Activated CD8-positive, alpha-beta memory T cell treated with anti-CD3 and anti-CD28 coated beads for 36 hours (primary cell): ENCODE results near the gene TMEM184A. TPM values are rescaled to one million over a fixed set of nuclear protein-coding genes. Genes with fewer than 3 reads are reported as not detected.

Experiments used
- CTCF ChIA-PET: fragments of 350-600 bp; sonication (Branson Sonifier 250); formaldehyde crosslinking; loops from one replicate; lab custom pipeline; 2021; ENCODE audit warnings: antibody characterized with exemption; lab: Charles Lee
- POLR2A ChIA-PET: fragments of 350-600 bp; sonication (Branson Sonifier 250); formaldehyde crosslinking; loops from one replicate; lab custom pipeline; 2021; ENCODE audit warnings: antibody characterized with exemption; lab: Charles Lee
- total RNA-seq, 2 experiments: library from RNA; stranded (reverse); gene quantifications; one replicate each; pipeline ENCODE4 v1.2.3, GENCODE V29; 2021

Gene TMEM184A
- total RNA-seq, 2 experiments from 2014 or later = not detected

DNA sequence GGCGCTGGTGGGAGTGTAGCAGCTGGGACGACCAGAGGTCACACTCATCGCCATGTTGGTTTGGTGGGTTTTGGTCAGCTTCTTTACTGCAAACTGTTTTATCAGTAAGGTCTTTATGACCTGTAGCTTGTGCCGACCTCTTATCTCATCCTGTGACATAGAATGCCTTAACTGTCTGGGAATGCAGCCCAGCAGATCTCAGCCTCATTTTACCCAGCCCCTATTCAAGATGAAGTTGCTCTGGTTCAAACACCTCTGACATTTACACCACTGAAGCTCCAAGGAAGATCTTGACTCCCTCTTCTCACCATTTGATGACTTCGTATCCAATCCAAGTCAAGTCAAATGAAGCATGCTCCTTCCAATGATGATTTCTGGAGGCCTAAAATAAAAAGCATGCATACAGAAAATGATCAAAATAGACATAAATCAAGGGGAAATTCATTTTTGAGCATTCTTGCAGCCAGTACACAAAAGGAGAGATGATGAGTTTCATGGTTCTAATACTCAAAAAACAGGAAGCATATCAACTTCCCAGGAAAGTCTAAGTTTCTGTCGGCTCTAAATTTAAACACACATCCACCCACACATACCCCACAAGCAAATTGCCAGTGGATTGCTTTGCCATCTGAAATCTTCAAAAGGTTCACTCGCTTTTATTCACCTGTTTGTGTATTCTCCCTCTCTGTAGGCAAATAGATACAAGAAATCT is 16.3 kb upstream of the TMEM184A start:
- CTCF ChIA-PET = no interaction called here
- POLR2A ChIA-PET = no interaction called here

GRCh38 chr7:1569833-1570632 is 14.0 kb upstream of the TMEM184A start, which contains the start of gene PSMG3:
Gene PSMG3 (minus strand): TSS chr7:1570032. CDS start chr7:1569339, 693 bp downstream.
- ChIA-PET POLR2A (no interaction called here), CTCF (interaction anchor here (0.7 to 1.0 kb wide), 3 partner anchors 9 to 68 kb away, joined by 3 to 6 read pairs (median 3); no protein-coding TSS in a partner anchor)

GRCh38 chr7:1569440-1569832 is 13.4 kb upstream of the TMEM184A start:
- CTCF ChIA-PET = no interaction called here
- POLR2A ChIA-PET = no interaction called here

- CTCF ChIA-PET = no interaction called here
- POLR2A ChIA-PET = no interaction called here
Measured at GRCh38 chr7:1569016-1569415, 13.0 kb upstream of the TMEM184A start.

DNA sequence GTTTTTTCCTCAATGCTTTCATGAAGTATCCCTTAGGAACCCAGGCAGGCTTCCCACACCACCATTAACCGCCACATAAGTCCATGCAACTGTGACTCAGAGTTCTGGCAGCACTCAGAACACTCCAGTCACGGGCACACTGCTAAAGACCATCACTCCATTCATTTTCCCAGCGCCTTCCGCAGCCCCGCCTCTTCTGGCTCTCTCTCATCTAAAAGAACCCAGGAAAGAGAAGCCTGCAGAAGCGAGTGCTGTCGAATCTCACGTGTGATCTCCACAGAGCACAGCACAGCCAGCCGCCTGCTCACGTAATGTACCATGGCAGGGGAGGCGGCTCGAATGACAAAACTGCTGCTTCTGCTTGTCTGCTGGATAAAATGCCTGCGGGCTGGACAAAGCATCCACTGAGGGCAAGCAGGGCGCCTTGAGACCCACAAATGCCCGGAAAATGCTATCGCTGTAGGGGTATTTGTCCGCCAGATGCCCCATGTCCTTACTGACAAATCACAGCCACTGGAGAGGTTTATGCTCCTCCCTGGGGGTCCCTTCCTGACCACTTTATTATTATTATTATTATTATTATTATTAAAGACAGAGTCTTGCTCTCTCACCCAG is 12.0 kb upstream of the TMEM184A start:
- POLR2A ChIA-PET = interaction anchor here (0.6 kb wide), 1 partner anchor 63 kb away, joined by 3 read pairs; no protein-coding TSS in a partner anchor
- CTCF ChIA-PET = no interaction called here

GRCh38 chr7:1567049-1567771 is 11.2 kb upstream of the TMEM184A start:
- ChIA-PET CTCF (interaction anchor here (0.7 kb wide), 1 partner anchor 32 kb away, joined by 3 read pairs; no protein-coding TSS in a partner anchor), POLR2A (no interaction called here)

DNA sequence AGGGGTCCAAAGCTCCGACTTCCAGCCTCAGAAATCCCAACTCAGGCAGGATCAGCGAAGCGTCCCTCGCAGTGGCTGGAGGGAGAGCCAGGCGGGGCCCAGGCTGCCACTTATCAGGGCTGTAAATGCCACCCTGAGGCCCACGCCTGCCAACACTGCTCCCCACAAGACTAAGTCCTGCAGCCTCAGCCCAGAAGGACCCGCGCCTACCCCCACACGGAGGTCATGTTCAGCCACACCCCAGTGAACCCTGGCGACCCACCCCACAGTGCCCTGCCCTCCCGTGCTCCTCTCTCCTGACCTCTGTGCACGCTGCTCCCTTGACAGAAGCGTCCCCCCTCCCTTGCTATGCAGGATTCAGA is 10.7 kb upstream of the TMEM184A start:
- POLR2A ChIA-PET = no interaction called here
- CTCF ChIA-PET = interaction anchor here (0.7 kb wide), 1 partner anchor 31 kb away, joined by 3 read pairs; no protein-coding TSS in a partner anchor

DNA sequence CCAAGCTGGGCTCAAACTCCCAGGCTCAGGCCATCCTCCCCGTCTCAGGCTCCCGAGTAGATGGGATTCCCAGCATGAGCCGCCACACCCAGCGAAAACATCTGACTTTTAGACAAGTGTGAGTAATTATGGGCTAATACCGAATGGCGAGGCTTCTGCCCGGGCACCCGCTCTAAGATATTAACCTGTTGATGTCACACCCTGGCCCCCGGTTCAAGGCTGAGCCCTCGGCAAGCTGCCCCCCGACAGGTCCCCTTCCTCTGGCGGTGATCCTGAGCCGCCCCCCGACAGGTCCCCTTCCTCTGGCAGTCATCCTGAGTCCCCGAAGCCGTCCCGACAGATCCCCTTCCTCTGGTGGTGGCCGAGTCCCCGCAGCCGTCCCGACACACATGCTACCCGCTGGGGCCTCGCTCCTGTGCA is 8.6 kb upstream of the TMEM184A start:
- CTCF ChIA-PET = no interaction called here
- POLR2A ChIA-PET = no interaction called here

DNA sequence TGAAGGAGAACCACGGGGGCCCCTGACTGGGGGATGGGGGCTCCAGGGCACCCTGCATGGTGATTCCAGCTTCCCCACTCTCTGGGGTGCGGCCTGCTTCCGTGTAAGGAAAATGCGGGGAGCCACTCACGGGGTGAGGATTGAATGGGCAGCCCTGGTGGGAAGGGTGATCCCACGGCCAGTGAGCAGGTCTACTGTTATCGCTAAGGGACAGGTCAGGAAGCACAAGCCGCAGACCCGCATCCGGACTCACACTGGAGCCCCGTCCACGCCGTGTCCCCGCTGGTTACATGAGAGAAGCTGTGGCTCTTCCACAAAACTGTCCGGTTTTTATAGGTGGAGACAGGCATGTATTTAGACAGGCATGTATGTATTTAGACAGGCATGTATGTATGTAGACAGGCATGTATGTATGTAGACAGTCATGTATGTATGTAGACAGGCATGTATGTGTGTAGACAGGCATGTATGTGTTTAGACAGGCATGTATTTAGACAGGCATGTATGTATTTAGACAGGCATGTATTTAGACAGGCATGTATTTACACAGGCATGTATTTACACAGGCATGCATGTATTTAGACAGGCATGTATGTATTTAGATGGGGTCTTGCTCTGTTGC is 8.1 kb upstream of the TMEM184A start:
- ChIA-PET CTCF (no interaction called here), POLR2A (no interaction called here)

- ChIA-PET CTCF (interaction anchor here (0.6 kb wide), 1 partner anchor 38 kb away, joined by 3 read pairs; no protein-coding TSS in a partner anchor), POLR2A (no interaction called here)
Measured at GRCh38 chr7:1562597-1563051, 6.6 kb upstream of the TMEM184A start.

- ChIA-PET CTCF (interaction anchor here (0.6 kb wide), 1 partner anchor 96 kb away, joined by 3 read pairs; no protein-coding TSS in a partner anchor), POLR2A (no interaction called here)
Measured at GRCh38 chr7:1562116-1562515, 6.1 kb upstream of the TMEM184A start.

GRCh38 chr7:1561036-1561940 is 5.3 kb upstream of the TMEM184A start:
- ChIA-PET CTCF (interaction anchor here (0.6 kb wide), 1 partner anchor 95 kb away, joined by 3 read pairs; no protein-coding TSS in a partner anchor), POLR2A (no interaction called here)

- ChIA-PET CTCF (no interaction called here), POLR2A (no interaction called here)
Measured at GRCh38 chr7:1560620-1561031, 4.6 kb upstream of the TMEM184A start.

GRCh38 chr7:1559626-1560590 is 3.9 kb upstream of the TMEM184A start:
- CTCF ChIA-PET = interaction anchor here (0.7 kb wide), 1 partner anchor 25 kb away, joined by 4 read pairs; no protein-coding TSS in a partner anchor
- POLR2A ChIA-PET = no interaction called here

DNA sequence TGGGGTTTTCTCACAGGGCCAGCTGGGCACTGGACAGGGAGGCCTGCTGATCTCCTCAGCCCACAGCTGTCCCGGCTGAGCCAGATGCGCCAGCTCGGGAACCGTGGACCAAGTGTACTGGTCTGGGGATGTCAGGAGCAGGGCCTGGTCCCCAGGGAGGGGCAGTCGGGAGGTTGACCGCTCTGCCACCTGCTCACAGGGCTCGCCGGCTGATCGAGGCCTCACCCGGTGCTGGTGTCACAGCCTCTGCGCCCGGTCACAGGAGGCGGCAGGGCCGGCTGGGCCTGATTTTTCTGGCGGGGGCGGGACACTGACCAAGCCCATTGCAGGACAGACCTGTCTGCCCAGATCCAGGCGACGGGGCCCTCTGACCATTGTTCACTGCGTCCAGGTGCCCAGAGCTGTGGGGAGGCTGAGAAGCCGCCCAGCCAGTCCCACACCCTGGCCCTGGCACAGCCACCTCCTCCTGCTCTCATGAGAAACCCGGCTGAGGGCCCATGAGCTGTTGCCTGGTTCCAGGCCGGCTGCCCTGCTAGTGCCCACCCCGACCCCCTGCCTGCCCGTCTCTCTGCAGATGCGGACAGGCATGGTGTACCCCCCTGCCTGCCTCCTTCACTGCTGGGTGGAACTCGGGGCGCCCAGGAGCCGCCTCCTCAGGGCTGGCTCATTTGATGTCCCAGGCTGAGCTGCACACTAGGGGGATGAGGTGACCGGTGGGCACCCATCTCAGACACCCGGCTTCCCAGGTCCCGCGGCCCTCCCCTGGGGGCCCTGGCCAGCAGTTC is 3.0 kb upstream of the TMEM184A start:
- CTCF ChIA-PET = interaction anchor here (0.7 kb wide), 1 partner anchor 24 kb away, joined by 4 read pairs; no protein-coding TSS in a partner anchor
- POLR2A ChIA-PET = no interaction called here
